Measurements from ENCODE around the gene ANKS3.
"Not testable (repeated sequence)": the region's sequence is repeated elsewhere in the genome, so short reads cannot be mapped to it uniquely, and the experiment has no call there.

The ANKS3 gene

DNA sequence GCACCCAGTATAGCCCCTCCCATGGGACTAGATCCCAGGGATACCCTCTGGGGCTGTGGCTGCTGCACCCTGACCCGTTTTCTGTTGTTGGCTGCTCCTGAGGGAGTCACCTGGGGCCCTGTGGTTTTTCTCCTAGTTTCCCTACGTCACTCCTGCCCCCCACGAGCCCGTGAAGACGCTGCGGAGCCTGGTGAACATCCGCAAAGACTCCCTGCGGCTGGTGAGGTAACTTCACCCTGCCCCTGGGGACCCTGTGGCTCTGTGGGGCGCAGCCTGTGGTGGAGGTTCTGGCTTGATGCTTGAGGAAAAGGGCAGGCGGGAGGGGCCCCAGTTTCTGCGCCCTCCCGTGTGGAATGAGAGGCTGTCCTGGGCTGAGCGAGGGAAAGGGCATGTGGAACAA is 82.2 kb downstream of the ANKS3 start:
- Mint-ChIP-seq H3K36me3 (ENCODE audit: low read depth) (peaks cover 41% of the 10 kb centered on the region), H3K4me1 (peaks cover 4% of the 10 kb centered on the region), H3K27ac (no peak overlapping the region), H3K9me3 (peaks cover 6% of the 10 kb centered on the region), H3K4me3 (no peak overlapping the region), H3K27me3 (ENCODE audit: low read depth) (no peaks in the 10 kb centered on the region)
- TF ChIP-seq, protein P1, sequence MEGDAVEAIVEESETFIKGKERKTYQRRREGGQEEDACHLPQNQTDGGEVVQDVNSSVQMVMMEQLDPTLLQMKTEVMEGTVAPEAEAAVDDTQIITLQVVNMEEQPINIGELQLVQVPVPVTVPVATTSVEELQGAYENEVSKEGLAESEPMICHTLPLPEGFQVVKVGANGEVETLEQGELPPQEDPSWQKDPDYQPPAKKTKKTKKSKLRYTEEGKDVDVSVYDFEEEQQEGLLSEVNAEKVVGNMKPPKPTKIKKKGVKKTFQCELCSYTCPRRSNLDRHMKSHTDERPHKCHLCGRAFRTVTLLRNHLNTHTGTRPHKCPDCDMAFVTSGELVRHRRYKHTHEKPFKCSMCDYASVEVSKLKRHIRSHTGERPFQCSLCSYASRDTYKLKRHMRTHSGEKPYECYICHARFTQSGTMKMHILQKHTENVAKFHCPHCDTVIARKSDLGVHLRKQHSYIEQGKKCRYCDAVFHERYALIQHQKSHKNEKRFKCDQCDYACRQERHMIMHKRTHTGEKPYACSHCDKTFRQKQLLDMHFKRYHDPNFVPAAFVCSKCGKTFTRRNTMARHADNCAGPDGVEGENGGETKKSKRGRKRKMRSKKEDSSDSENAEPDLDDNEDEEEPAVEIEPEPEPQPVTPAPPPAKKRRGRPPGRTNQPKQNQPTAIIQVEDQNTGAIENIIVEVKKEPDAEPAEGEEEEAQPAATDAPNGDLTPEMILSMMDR (IDR thresholded peaks at IDR 0.05; ENCODE audit: unreplicated experiment in 3 of 3), result no peak

DNA sequence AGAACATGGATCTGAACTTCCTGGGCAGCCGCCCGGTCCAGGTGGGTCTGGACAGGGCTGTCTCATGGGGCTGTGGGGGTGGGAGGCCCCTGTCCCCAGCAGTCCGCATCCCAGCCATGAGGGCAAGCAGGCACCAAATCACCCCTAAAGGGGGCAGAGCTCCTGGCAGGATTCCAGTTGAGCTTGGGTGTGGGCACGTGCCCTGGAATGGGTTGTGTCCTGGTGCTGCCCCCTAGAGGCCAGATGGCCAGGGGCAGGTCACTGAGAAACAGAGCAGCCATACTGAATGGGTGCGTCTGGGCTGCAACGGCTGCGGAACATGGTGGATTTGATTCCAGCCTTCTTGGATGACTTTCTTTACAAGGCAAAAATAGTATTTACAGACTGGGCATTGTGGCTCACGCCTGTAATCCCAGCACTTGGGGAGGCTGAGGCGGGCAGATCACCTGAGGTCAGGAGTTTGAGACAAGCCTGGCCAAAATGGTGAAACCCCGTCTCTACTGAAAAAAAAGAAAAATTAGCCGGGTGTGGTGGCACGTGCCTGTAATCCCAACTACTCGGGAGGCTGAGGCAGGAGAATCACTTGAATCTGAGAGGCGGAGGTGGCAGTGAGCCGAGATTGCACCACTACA is 83.5 kb downstream of the ANKS3 start:
- H3K4me1 Mint-ChIP-seq; H3K27me3 Mint-ChIP-seq (ENCODE audit: low read depth); H3K27ac Mint-ChIP-seq; H3K4me3 Mint-ChIP-seq; H3K9me3 Mint-ChIP-seq: not testable (repeated sequence)
- TF ChIP-seq, protein P1 (IDR thresholded peaks at IDR 0.05; ENCODE audit: unreplicated experiment in 3 of 3), result peak in 2 of 3 experiments; percentile 45 to 54
- peaks cover 40% of the 10 kb centered on the region for H3K36me3 Mint-ChIP-seq (ENCODE audit: low read depth)

DNA sequence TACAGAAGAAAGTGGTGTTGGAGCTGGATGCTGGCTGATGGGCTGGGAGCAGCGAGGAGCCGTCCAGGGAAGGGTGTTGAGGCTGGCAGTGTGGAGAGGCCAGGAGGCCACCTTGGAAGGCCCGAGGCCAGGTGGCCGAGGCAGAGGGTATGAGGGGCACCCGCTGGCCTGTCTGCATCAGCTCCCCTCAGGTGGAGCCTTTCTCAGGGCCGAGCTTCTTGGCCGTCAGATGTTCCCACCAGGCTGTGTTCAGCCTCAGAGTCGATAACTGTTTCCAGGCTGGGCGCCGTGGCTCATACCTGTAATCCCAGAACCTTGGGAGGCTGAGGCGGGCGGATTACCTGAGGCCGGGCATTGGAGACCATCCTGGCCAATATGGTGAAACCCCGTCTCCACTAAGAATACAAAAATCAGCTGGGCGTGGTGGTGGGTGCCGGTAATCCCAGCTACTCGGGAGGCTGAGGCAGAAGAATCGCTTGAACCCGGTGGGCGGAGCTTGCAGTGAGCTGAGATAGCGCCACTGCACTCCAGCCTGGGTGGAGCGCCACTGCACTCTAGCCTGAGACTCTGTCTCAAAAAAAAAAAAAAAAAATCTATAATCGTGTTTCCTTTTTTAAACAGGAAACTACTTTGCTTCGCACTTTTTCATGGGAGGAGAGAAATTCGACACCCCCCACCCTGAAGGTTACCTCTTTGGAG is 84.2 kb downstream of the ANKS3 start:
- Mint-ChIP-seq H3K9me3 (peaks cover 6% of the 10 kb centered on the region), H3K27ac (peak overlapping the region in 1 of 3 experiments; percentile 30), H3K4me3 (no peak overlapping the region), H3K27me3 (ENCODE audit: low read depth) (no peaks in the 10 kb centered on the region), H3K4me1 (peaks cover 4% of the 10 kb centered on the region), H3K36me3 (ENCODE audit: low read depth) (peaks cover 45% of the 10 kb centered on the region)
- TF ChIP-seq, protein P1 (IDR thresholded peaks at IDR 0.05; ENCODE audit: unreplicated experiment in 3 of 3), result no peak

DNA sequence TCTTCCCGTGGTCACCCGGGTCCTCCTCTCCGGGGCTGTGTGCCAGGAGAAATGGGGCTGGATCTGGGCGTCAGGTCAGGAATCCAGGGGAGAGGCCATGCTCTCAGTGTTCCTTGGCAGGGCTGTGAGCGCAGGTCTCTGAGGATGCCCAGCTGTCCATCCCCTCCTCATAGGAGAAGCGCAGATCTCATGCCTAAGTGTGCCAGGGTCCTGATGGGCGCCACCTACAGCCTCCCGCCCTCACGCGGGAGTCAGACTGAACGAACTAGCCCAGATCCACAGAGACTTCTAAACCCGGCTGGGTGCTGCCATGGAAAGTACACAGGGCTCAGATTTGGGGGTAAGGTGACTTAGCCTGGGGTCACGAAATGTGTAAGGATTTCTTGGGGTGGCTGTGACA is 85.2 kb downstream of the ANKS3 start:
- no peak overlapping the region for H3K4me3 Mint-ChIP-seq
- H3K27me3 Mint-ChIP-seq (ENCODE audit: low read depth), result no peaks in the 10 kb centered on the region
- peaks cover 4% of the 10 kb centered on the region for H3K4me1 Mint-ChIP-seq
- peaks cover 45% of the 10 kb centered on the region for H3K36me3 Mint-ChIP-seq (ENCODE audit: low read depth)
- no peak overlapping the region for H3K27ac Mint-ChIP-seq
- TF ChIP-seq, protein P1 (IDR thresholded peaks at IDR 0.05; ENCODE audit: unreplicated experiment in 3 of 3), result no peak
- peaks cover 6% of the 10 kb centered on the region for H3K9me3 Mint-ChIP-seq

DNA sequence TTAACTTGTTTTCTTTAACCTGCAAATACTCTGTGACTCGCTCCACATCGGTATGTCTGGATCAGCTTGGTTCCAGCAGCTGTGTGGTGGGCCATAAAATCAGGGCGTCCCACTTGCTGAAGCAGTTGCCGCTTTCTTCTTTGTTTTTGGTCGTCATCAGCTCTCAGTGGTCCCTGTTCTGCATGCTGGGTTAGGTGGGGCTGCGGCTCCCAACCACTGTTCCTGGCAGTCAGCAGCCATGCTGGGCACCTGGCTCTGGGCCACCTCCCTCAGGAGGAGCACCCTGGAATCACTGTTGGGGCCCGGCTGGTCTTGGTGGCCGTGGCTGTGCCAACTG is 86.5 kb downstream of the ANKS3 start:
- no peaks in the 10 kb centered on the region for H3K27me3 Mint-ChIP-seq (ENCODE audit: low read depth)
- TF ChIP-seq, protein P1 (IDR thresholded peaks at IDR 0.05; ENCODE audit: unreplicated experiment in 3 of 3), result no peak
- no peaks in the 10 kb centered on the region for H3K4me1 Mint-ChIP-seq
- H3K9me3 Mint-ChIP-seq, result peaks cover 6% of the 10 kb centered on the region
- H3K27ac Mint-ChIP-seq, result no peak overlapping the region
- H3K36me3 Mint-ChIP-seq (ENCODE audit: low read depth), result peaks cover 39% of the 10 kb centered on the region
- no peak overlapping the region for H3K4me3 Mint-ChIP-seq

Data from nephron (organoid).